Measurements from ENCODE around the gene VGF.
"Not testable (repeated sequence)": the region's sequence is repeated elsewhere in the genome, so short reads cannot be mapped to it uniquely, and the experiment has no call there.

Gene VGF

GRCh38 chr7:101118856-101119255, 46.5 kb downstream of the VGF start:
- Histone ChIP-seq H3K36me3 (ENCODE audit: control insufficient read depth in 2 of 2, insufficient read depth in 2 of 2, low read length in 2 of 2) (no peaks in the 10 kb centered on the region), H3K27ac (ENCODE audit: low read depth in 2 of 2, low read length in 2 of 2) (no peak overlapping the region), H3K4me1 (ENCODE audit: control insufficient read depth in 2 of 2, insufficient read depth in 2 of 2, low read length in 2 of 2) (peaks cover 0 to 6% of the 10 kb centered on the region in 2 donors), H3K9me3 (ENCODE audit: control insufficient read depth in 2 of 2, low read length in 2 of 2) (no peaks in the 10 kb centered on the region), H3K9ac (ENCODE audit: low read depth in 1 of 2, low read length in 2 of 2) (no peak overlapping the region), H3K4me3 (ENCODE audit: low read length in 2 of 2) (no peak overlapping the region), H3K27me3 (ENCODE audit: control insufficient read depth in 2 of 2, insufficient read depth in 2 of 2, low read length in 2 of 2) (peaks cover 0 to 3% of the 10 kb centered on the region in 2 donors)

- H3K9me3 ChIP-seq (ENCODE audit: control insufficient read depth in 2 of 2, low read length in 2 of 2), result no peaks in the 10 kb centered on the region
- H3K36me3 ChIP-seq (ENCODE audit: control insufficient read depth in 2 of 2, insufficient read depth in 2 of 2, low read length in 2 of 2), result no peaks in the 10 kb centered on the region
- no peak overlapping the region for H3K9ac ChIP-seq (ENCODE audit: low read depth in 1 of 2, low read length in 2 of 2)
- H3K4me3 ChIP-seq (ENCODE audit: low read length in 2 of 2), result no peak overlapping the region
- no peak overlapping the region for H3K27ac ChIP-seq (ENCODE audit: low read depth in 2 of 2, low read length in 2 of 2)
- no peaks in the 10 kb centered on the region for H3K27me3 ChIP-seq (ENCODE audit: control insufficient read depth in 2 of 2, insufficient read depth in 2 of 2, low read length in 2 of 2)
- H3K4me1 ChIP-seq (ENCODE audit: control insufficient read depth in 2 of 2, insufficient read depth in 2 of 2, low read length in 2 of 2), result no peaks in the 10 kb centered on the region
These were observed 48.5 kb downstream of the VGF start for GRCh38 chr7:101116898-101117297.

GRCh38 chr7:101115215-101115614, 50.2 kb downstream of the VGF start:
- Histone ChIP-seq H3K4me3 (ENCODE audit: low read length in 2 of 2) (no peak overlapping the region), H3K27me3 (ENCODE audit: control insufficient read depth in 2 of 2, insufficient read depth in 2 of 2, low read length in 2 of 2) (no peaks in the 10 kb centered on the region), H3K9ac (ENCODE audit: low read depth in 1 of 2, low read length in 2 of 2) (no peak overlapping the region), H3K9me3 (ENCODE audit: control insufficient read depth in 2 of 2, low read length in 2 of 2) (no peaks in the 10 kb centered on the region), H3K27ac (ENCODE audit: low read depth in 2 of 2, low read length in 2 of 2) (no peak overlapping the region), H3K36me3 (ENCODE audit: control insufficient read depth in 2 of 2, insufficient read depth in 2 of 2, low read length in 2 of 2) (no peaks in the 10 kb centered on the region), H3K4me1 (ENCODE audit: control insufficient read depth in 2 of 2, insufficient read depth in 2 of 2, low read length in 2 of 2) (no peaks in the 10 kb centered on the region)

- Histone ChIP-seq H3K27ac (ENCODE audit: low read depth in 2 of 2, low read length in 2 of 2) (no peak overlapping the region), H3K9ac (ENCODE audit: low read depth in 1 of 2, low read length in 2 of 2) (no peak overlapping the region), H3K4me1 (ENCODE audit: control insufficient read depth in 2 of 2, insufficient read depth in 2 of 2, low read length in 2 of 2) (no peaks in the 10 kb centered on the region), H3K36me3 (ENCODE audit: control insufficient read depth in 2 of 2, insufficient read depth in 2 of 2, low read length in 2 of 2) (no peaks in the 10 kb centered on the region), H3K9me3 (ENCODE audit: control insufficient read depth in 2 of 2, low read length in 2 of 2) (no peaks in the 10 kb centered on the region), H3K4me3 (ENCODE audit: low read length in 2 of 2) (no peak overlapping the region), H3K27me3 (ENCODE audit: control insufficient read depth in 2 of 2, insufficient read depth in 2 of 2, low read length in 2 of 2) (no peaks in the 10 kb centered on the region)
These were observed 50.9 kb downstream of the VGF start for GRCh38 chr7:101114492-101114891.

GRCh38 chr7:101113836-101114235, 51.5 kb downstream of the VGF start:
- Histone ChIP-seq H3K36me3 (ENCODE audit: control insufficient read depth in 2 of 2, insufficient read depth in 2 of 2, low read length in 2 of 2) (no peaks in the 10 kb centered on the region), H3K4me1 (ENCODE audit: control insufficient read depth in 2 of 2, insufficient read depth in 2 of 2, low read length in 2 of 2) (no peaks in the 10 kb centered on the region), H3K4me3 (ENCODE audit: low read length in 2 of 2) (no peak overlapping the region), H3K9ac (ENCODE audit: low read depth in 1 of 2, low read length in 2 of 2) (no peak overlapping the region), H3K27ac (ENCODE audit: low read depth in 2 of 2, low read length in 2 of 2) (no peak overlapping the region), H3K27me3 (ENCODE audit: control insufficient read depth in 2 of 2, insufficient read depth in 2 of 2, low read length in 2 of 2) (no peaks in the 10 kb centered on the region), H3K9me3 (ENCODE audit: control insufficient read depth in 2 of 2, low read length in 2 of 2) (no peaks in the 10 kb centered on the region)

- not testable (repeated sequence) for H3K27ac ChIP-seq (ENCODE audit: low read depth in 2 of 2, low read length in 2 of 2); H3K27me3 ChIP-seq (ENCODE audit: control insufficient read depth in 2 of 2, insufficient read depth in 2 of 2, low read length in 2 of 2); H3K9ac ChIP-seq (ENCODE audit: low read depth in 1 of 2, low read length in 2 of 2); H3K36me3 ChIP-seq (ENCODE audit: control insufficient read depth in 2 of 2, insufficient read depth in 2 of 2, low read length in 2 of 2); H3K4me3 ChIP-seq (ENCODE audit: low read length in 2 of 2); H3K4me1 ChIP-seq (ENCODE audit: control insufficient read depth in 2 of 2, insufficient read depth in 2 of 2, low read length in 2 of 2); H3K9me3 ChIP-seq (ENCODE audit: control insufficient read depth in 2 of 2, low read length in 2 of 2)
These were observed 52.2 kb downstream of the VGF start for GRCh38 chr7:101113140-101113539.

Data from mucosa of rectum (tissue), 2 donors.